ENCODE data around the gene MAPRE3.

DNA sequence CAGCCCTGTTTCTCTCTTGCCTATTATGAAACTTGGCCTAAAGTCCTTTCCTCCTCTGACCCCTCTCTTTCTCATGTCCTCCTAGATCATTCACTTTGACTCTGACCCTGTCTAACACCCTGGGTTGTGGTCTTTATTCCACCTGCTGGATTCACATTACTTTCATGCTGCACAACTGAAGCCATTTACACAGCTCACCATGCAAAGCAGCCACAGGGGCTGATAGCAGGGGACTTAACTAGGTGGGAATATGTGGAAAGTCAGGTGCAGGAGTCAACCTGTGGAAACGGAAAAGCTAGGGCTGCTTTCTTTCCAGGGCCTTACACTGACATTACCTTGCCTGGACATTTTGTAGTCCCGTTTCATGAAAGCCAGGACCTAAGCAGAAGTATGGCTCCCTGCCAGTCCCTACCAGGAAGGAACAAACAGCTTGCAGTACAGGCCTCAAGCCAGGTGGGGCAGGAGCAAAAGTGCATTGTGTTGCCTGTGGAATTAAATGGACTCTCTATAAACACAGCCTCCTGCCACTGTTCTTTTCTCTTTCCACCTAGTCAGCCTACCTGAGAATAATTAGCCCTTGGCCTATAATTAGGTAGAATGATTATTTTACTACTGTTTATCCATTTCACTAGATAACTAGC is 11.8 kb downstream of the MAPRE3 start:
- TF ChIP-seq POLR2AphosphoS5 (IDR thresholded peaks at IDR 0.05) (peak in 2 of 3 donors; percentile 49 to 54), POLR2A (IDR thresholded peaks at IDR 0.05) (no peak), EP300 (IDR thresholded peaks at IDR 0.05; ENCODE audit: low read depth) (no peak)
- TF ChIP-seq, protein P1, sequence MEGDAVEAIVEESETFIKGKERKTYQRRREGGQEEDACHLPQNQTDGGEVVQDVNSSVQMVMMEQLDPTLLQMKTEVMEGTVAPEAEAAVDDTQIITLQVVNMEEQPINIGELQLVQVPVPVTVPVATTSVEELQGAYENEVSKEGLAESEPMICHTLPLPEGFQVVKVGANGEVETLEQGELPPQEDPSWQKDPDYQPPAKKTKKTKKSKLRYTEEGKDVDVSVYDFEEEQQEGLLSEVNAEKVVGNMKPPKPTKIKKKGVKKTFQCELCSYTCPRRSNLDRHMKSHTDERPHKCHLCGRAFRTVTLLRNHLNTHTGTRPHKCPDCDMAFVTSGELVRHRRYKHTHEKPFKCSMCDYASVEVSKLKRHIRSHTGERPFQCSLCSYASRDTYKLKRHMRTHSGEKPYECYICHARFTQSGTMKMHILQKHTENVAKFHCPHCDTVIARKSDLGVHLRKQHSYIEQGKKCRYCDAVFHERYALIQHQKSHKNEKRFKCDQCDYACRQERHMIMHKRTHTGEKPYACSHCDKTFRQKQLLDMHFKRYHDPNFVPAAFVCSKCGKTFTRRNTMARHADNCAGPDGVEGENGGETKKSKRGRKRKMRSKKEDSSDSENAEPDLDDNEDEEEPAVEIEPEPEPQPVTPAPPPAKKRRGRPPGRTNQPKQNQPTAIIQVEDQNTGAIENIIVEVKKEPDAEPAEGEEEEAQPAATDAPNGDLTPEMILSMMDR (IDR thresholded peaks at IDR 0.05), result peak; percentile 43 to 70 (median 51)

All from transverse colon (tissue), 4 donors.